GM18519 (cell line): ENCODE data around the gene RAI14.

Experiments used
- ATAC-seq: cut with Tn5 transposase; IDR thresholded peaks from one replicate; pipeline ENCODE4 v1.9.1; 2021; ENCODE audit warnings: mild to moderate bottlenecking, moderate library complexity; ENCODE audit not compliant: unreplicated experiment, low FRiP score

Gene RAI14

GRCh38 chr5:34674187-34674586, 18.1 kb downstream of the RAI14 start:
- ATAC-seq: no peak

- ATAC-seq: no peak
Observed at GRCh38 chr5:34675857-34676256, 19.7 kb downstream of the RAI14 start.

- ATAC-seq: no peak
Observed at GRCh38 chr5:34676416-34676815, 20.3 kb downstream of the RAI14 start.

- no peak for ATAC-seq
Observed at GRCh38 chr5:34677428-34677827, 21.3 kb downstream of the RAI14 start.

- ATAC-seq: no peak
Observed at GRCh38 chr5:34680896-34681295, 24.8 kb downstream of the RAI14 start.

GRCh38 chr5:34682926-34683623, 26.9 kb downstream of the RAI14 start:
- ATAC-seq: no peak

GRCh38 chr5:34684281-34684979, 28.3 kb downstream of the RAI14 start:
- no peak for ATAC-seq

GRCh38 chr5:34684980-34685352, 28.8 kb downstream of the RAI14 start:
- ATAC-seq: no peak

- ATAC-seq: no peak
Observed at GRCh38 chr5:34685485-34686165, 29.5 kb downstream of the RAI14 start.

- no peak for ATAC-seq
Observed at GRCh38 chr5:34686762-34687268, 30.7 kb downstream of the RAI14 start.

- no peak for ATAC-seq
Observed at GRCh38 chr5:34687269-34688011, 31.3 kb downstream of the RAI14 start.

GRCh38 chr5:34688015-34688810, 32.1 kb downstream of the RAI14 start:
- no peak for ATAC-seq

- ATAC-seq: no peak
Observed at GRCh38 chr5:34690301-34690700, 34.2 kb downstream of the RAI14 start.

- ATAC-seq: no peak
Observed at GRCh38 chr5:34690898-34691297, 34.8 kb downstream of the RAI14 start.

GRCh38 chr5:34691326-34691725, 35.2 kb downstream of the RAI14 start:
- ATAC-seq: no peak

GRCh38 chr5:34692786-34693185, 36.7 kb downstream of the RAI14 start:
- ATAC-seq: no peak

- no peak for ATAC-seq
Observed at GRCh38 chr5:34694012-34694411, 37.9 kb downstream of the RAI14 start.

GRCh38 chr5:34694685-34695084, 38.6 kb downstream of the RAI14 start:
- ATAC-seq: no peak

- peak; percentile 65 for ATAC-seq
Observed at GRCh38 chr5:34695275-34696027, 39.3 kb downstream of the RAI14 start.
